DND-41 (cell line): ENCODE results near the gene GOLIM4.

Experiments
- ATAC-seq: fragments of 200-7000 bp; cut with Tn5 transposase; 3 replicates; pipeline ENCODE4 v1.9.1; 2021; ENCODE audit warnings: low read depth; ENCODE audit not compliant: insufficient read depth
- DNase-seq: peaks from one replicate; pipeline ENCODE4 v3.0.0-alpha.2; 2020
- H2AFZ ChIP-seq: 2 replicates; pipeline ENCODE4 v1.6.0; 2012; ENCODE audit warnings: low read depth, low read length
- H3K27ac ChIP-seq: 2 replicates; pipeline ENCODE4 v1.5.1; 2012; ENCODE audit warnings: low read length, inconsistent platforms
- H3K27me3 ChIP-seq: fragments of 200-600 bp; sonication (generic); 2 replicates; pipeline ENCODE4 v1.6.0; 2012; ENCODE audit warnings: low read length, mild to moderate bottlenecking, inconsistent platforms; ENCODE audit not compliant: insufficient read depth, poor library complexity
- H3K36me3 ChIP-seq: 2 replicates; pipeline ENCODE4 v1.5.1; 2012; ENCODE audit warnings: low read length, inconsistent platforms; ENCODE audit not compliant: insufficient read depth
- H3K4me1 ChIP-seq: 2 replicates; pipeline ENCODE4 v1.5.1; 2012; ENCODE audit warnings: mild to moderate bottlenecking, low read length; ENCODE audit not compliant: insufficient read depth
- H3K4me2 ChIP-seq: 2 replicates; pipeline ENCODE4 v1.6.0; 2012; ENCODE audit warnings: mild to moderate bottlenecking, moderate library complexity, low read length, inconsistent platforms; ENCODE audit not compliant: insufficient read depth
- H3K4me3 ChIP-seq, 2 experiments: fragments of 200-600 bp in 1 of 2; shearing (Covaris generic) in 1 of 2; 2 replicates each; pipeline ENCODE4 v1.5.1; 2012 to 2016; ENCODE audit warnings: inconsistent platforms in 2 of 2, low read length in 2 of 2, mild to moderate bottlenecking in 2 of 2, low read depth in 1 of 2, moderate library complexity in 1 of 2
- H3K79me2 ChIP-seq: 2 replicates; pipeline ENCODE4 v1.6.0; 2012; ENCODE audit warnings: low read length, inconsistent platforms; ENCODE audit not compliant: insufficient read depth
- H3K9ac ChIP-seq: 2 replicates; pipeline ENCODE4 v1.6.0; 2012; ENCODE audit warnings: low read depth, mild to moderate bottlenecking, inconsistent platforms, low read length, moderate library complexity
- H3K9me3 ChIP-seq: 2 replicates; pipeline ENCODE4 v1.5.1; 2012; ENCODE audit warnings: low read length, moderate library complexity, mild to moderate bottlenecking, inconsistent platforms; ENCODE audit not compliant: insufficient read depth, severe bottlenecking
- H4K20me1 ChIP-seq: 2 replicates; pipeline ENCODE4 v1.6.0; 2012; ENCODE audit warnings: low read length; ENCODE audit not compliant: insufficient read depth
- CTCF ChIP-seq: IDR thresholded peaks from 2 replicates; pipeline ENCODE4 v1.5.1; 2012; ENCODE audit warnings: borderline replicate concordance, low read length, moderate library complexity, mild to moderate bottlenecking; ENCODE audit not compliant: poor library complexity, severe bottlenecking; ENCODE audit errors: extremely low read depth
- EZH2 ChIP-seq: IDR thresholded peaks from 3 replicates; pipeline ENCODE4 v1.6.1; 2012; ENCODE audit warnings: borderline replicate concordance, low read depth, mild to moderate bottlenecking, moderate library complexity, low read length, inconsistent platforms; ENCODE audit not compliant: severe bottlenecking

The GOLIM4 gene

GRCh38 chr3:168047190-168047795, 48.4 kb downstream of the GOLIM4 start:
- Histone ChIP-seq H2AFZ (no peak overlapping the region), H3K4me1 (no peaks in the 10 kb centered on the region), H3K4me2 (no peak overlapping the region), H3K79me2 (no peaks in the 10 kb centered on the region), H3K9ac (no peak overlapping the region), H4K20me1 (no peaks in the 10 kb centered on the region), H3K4me3 (no peak overlapping the region), H3K36me3 (no peaks in the 10 kb centered on the region), H3K9me3 (no peaks in the 10 kb centered on the region), H3K27me3 (no peaks in the 10 kb centered on the region), H3K27ac (no peak overlapping the region)
- DNase-seq (no peak), ATAC-seq (peak; percentile 84)
- TF ChIP-seq EZH2 (no peak), CTCF (peak; percentile 73)

DNA sequence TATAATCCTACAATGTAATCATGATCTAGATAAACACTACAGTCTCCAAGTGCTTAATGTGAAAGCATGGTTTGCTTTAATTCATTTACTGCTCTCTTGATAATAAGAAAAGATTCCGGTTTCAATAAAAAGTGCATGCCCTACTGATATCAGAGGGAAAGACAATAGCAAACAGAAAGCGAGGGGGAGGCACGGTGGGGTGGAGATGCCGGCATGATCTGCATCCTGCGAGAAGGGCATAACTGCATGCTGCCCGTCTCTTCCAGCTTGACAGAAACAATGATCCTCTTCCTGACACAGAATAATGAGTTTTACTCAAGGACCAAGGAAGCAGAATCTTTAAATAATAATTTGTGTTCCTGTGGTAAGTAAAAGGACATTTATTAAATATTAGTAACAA, 51.7 kb downstream of the GOLIM4 start:
- H3K9ac ChIP-seq, result no peak overlapping the region
- no peak overlapping the region for H3K4me3 ChIP-seq
- no peaks in the 10 kb centered on the region for H3K27me3 ChIP-seq
- no peak overlapping the region for H3K27ac ChIP-seq
- no peak for DNase-seq
- H2AFZ ChIP-seq, result no peak overlapping the region
- no peaks in the 10 kb centered on the region for H3K9me3 ChIP-seq
- TF ChIP-seq EZH2 (no peak), CTCF (no peak)
- no peak for ATAC-seq
- H4K20me1 ChIP-seq, result no peaks in the 10 kb centered on the region
- no peaks in the 10 kb centered on the region for H3K36me3 ChIP-seq
- H3K79me2 ChIP-seq, result no peaks in the 10 kb centered on the region
- no peaks in the 10 kb centered on the region for H3K4me1 ChIP-seq
- no peak overlapping the region for H3K4me2 ChIP-seq

GRCh38 chr3:168040607-168041208, 55.0 kb downstream of the GOLIM4 start:
- H4K20me1 ChIP-seq, result no peaks in the 10 kb centered on the region
- no peak overlapping the region for H3K4me3 ChIP-seq
- no peak overlapping the region for H3K4me2 ChIP-seq
- H3K9me3 ChIP-seq, result no peaks in the 10 kb centered on the region
- no peak for DNase-seq
- no peak overlapping the region for H2AFZ ChIP-seq
- no peaks in the 10 kb centered on the region for H3K27me3 ChIP-seq
- no peaks in the 10 kb centered on the region for H3K4me1 ChIP-seq
- H3K36me3 ChIP-seq, result no peaks in the 10 kb centered on the region
- no peak overlapping the region for H3K9ac ChIP-seq
- TF ChIP-seq CTCF (peak; percentile 63), EZH2 (no peak)
- H3K27ac ChIP-seq, result no peak overlapping the region
- peak; percentile 64 for ATAC-seq
- no peaks in the 10 kb centered on the region for H3K79me2 ChIP-seq
